Measurements from ENCODE around the gene MYO1E. TPM values are rescaled to one million over a fixed set of nuclear protein-coding genes. Genes with fewer than 3 reads are reported as not detected.

MYO1E gene
- total RNA-seq, 2 donors from 2014 or later, result 331 to 397 TPM

- ATAC-seq (peak; percentile 98), DNase-seq (peak; percentile 84 to 86)
- intact Hi-C loops (cut with DNase I, micrococcal nuclease), result no loop called here
These were observed 267.5 kb downstream of the MYO1E start, which contains the start of gene CCNB2 for GRCh38 chr15:59104912-59105732. Gene CCNB2, plus strand, starts transcription at chr15:59105146. Its CDS starts 123 bp downstream, at chr15:59105269.

DNA sequence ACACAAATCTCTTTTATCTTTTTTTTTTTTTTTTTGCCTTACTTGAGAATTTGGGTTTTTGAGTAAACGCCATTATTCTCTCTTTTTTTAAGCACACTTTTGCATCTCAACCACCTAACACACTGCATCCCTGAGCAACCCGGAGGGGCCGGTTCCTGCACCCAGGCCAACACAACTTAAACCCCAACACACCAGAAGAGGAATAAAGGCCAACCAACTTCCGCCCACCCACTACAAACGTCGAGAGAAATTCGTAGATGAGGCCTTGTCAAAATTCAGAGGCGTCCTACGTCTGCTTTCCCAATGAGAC lies 268.1 kb downstream of the MYO1E start:
- intact Hi-C loops (cut with DNase I, micrococcal nuclease), result no loop called here
- DNase-seq (no peak), ATAC-seq (peak; percentile 40)

DNA sequence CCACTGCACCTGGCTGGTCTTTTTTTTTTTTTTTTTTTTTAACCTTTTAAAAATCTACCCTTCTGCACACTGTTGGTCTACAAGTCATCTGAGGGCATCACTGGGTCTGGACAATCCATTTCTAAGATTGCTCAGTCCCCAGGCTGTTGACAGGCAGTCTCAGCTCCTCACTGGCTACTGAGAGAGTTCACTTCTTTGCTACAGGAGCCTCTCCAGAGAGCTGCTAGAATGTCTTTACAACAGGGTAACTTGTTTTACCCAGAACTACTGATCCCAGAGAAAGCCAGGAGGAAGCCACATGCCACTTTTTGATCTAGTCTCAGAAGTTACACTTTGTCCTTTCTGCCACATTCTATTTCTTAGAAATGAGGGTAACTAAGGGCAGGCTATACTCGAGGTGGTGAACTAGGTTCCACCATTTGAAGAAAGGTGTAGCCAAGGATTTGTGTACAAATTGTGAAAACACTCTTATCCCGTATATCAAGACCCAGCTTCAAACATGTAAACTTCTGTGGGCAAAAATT lies 273.4 kb downstream of the MYO1E start:
- ATAC-seq, result no peak
- no peak for DNase-seq
- intact Hi-C loops (cut with DNase I, micrococcal nuclease), result no loop called here

GRCh38 chr15:59096429-59096828 lies 276.2 kb downstream of the MYO1E start:
- DNase-seq, result no peak
- intact Hi-C loops (cut with DNase I, micrococcal nuclease), result no loop called here
- ATAC-seq, result no peak

DNA sequence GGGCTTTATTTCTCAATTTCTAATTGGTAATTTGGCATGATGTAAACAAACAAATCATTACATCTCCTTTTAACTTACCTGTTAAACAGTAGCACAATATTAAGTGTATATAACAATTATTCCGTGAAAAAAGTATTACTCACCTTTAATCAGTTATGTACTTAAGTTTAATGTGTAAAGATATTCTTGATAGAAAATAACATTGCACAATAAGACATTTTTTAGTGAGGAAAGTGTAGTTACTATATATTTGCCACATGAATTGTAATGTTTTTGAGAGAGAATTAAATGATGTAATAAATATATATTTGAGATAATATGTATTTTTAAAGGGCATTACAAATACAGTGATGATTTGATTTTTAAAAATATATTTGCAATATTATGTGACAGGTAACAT lies 278.6 kb downstream of the MYO1E start:
- DNase-seq (no peak), ATAC-seq (no peak)
- intact Hi-C loops (cut with DNase I, micrococcal nuclease), result no loop called here

DNA sequence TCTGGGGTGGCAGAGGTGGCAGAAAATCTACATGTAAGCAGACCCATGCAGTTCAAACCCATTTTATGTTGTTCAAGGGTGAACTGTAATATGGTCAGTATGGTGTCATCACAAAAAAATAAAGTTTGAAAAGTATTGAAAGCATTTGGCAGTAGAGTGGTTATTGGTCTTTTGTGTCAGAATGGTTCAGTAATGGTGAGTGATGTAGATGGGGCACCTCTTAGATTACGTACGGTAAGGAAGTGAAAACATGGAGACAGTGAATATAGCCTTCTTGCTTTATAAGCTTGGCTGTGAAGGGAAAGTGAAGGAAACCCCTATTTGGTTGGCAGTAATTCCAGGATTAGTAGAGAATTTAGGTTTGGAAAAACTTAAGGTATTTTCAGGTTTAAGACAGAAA lies 284.9 kb downstream of the MYO1E start:
- ATAC-seq, result no peak
- DNase-seq, result no peak
- intact Hi-C loops (cut with DNase I, micrococcal nuclease), result no loop called here

Small RNAs within 50 kb of the gene (microRNA-seq; reads per million reads assigned to microRNA genes)
- 5.3 to 5.4 reads per million in 2 donors for gene MIR2116

Other genes starting within 250 kb of the MYO1E start
- gene LDHAL6B, start 166.0 kb downstream of the MYO1E start, total RNA-seq, result not detected
- gene FAM81A, start 65.3 kb upstream of the MYO1E start, total RNA-seq, result 1 to 10 TPM; 9.0 to 9.2 TPM
- gene GCNT3, start 238.9 kb upstream of the MYO1E start, total RNA-seq, result 100 to 1,000 TPM; 472 to 526 TPM

Measured in left colon (tissue), 2 donors.